ENCODE results near the gene RIC1.
"Not testable (repeated sequence)": the region's sequence is repeated elsewhere in the genome, so short reads cannot be mapped to it uniquely, and the experiment has no call there.

Gene RIC1

GRCh38 chr9:5628530-5629311 lies at the start of gene RIC1:
Gene RIC1, plus strand, starts transcription at chr9:5629107. Its CDS starts 203 bp downstream, at chr9:5629310.
- DNase-seq: peak; percentile 86

GRCh38 chr9:5579881-5580280 lies 49.0 kb upstream of the RIC1 start:
- no peak for DNase-seq

- DNase-seq: no peak
These were observed 48.3 kb upstream of the RIC1 start for GRCh38 chr9:5580650-5581049.

- not testable (repeated sequence) for DNase-seq
These were observed 47.2 kb upstream of the RIC1 start for GRCh38 chr9:5581706-5582105.

GRCh38 chr9:5582835-5583195 lies 46.1 kb upstream of the RIC1 start:
- no peak for DNase-seq

- no peak for DNase-seq
These were observed 42.5 kb upstream of the RIC1 start for GRCh38 chr9:5586391-5586802.

- no peak for DNase-seq
These were observed 41.9 kb upstream of the RIC1 start for GRCh38 chr9:5587024-5587423.

GRCh38 chr9:5592231-5592630 lies 36.7 kb upstream of the RIC1 start:
- no peak for DNase-seq

GRCh38 chr9:5592904-5593303 lies 36.0 kb upstream of the RIC1 start:
- no peak for DNase-seq

GRCh38 chr9:5593904-5594303 lies 35.0 kb upstream of the RIC1 start:
- no peak for DNase-seq

GRCh38 chr9:5596173-5596572 lies 32.7 kb upstream of the RIC1 start:
- no peak for DNase-seq

- DNase-seq: no peak
These were observed 20.3 kb upstream of the RIC1 start for GRCh38 chr9:5608298-5609225.

GRCh38 chr9:5609226-5609596 lies 19.7 kb upstream of the RIC1 start:
- DNase-seq: no peak

- no peak for DNase-seq
These were observed 18.4 kb upstream of the RIC1 start for GRCh38 chr9:5610491-5610890.

GRCh38 chr9:5611321-5612184 lies 17.4 kb upstream of the RIC1 start:
- no peak for DNase-seq

- no peak for DNase-seq
These were observed 16.7 kb upstream of the RIC1 start for GRCh38 chr9:5612185-5612530.

GRCh38 chr9:5614192-5614591 lies 14.7 kb upstream of the RIC1 start:
- DNase-seq: no peak

- no peak for DNase-seq
These were observed 13.9 kb upstream of the RIC1 start for GRCh38 chr9:5614985-5615384.

GRCh38 chr9:5617749-5618148 lies 11.2 kb upstream of the RIC1 start:
- DNase-seq: no peak

GRCh38 chr9:5620494-5620893 lies 8.4 kb upstream of the RIC1 start:
- DNase-seq: no peak

GRCh38 chr9:5621327-5621726 lies 7.6 kb upstream of the RIC1 start:
- no peak for DNase-seq

GRCh38 chr9:5622016-5622415 lies 6.9 kb upstream of the RIC1 start:
- DNase-seq: no peak

GRCh38 chr9:5624655-5625054 lies 4.3 kb upstream of the RIC1 start:
- DNase-seq: no peak
